ENCODE data around the gene GHRL.

GHRL gene

GRCh38 chr3:10339376-10339955, 46.7 kb upstream of the GHRL start:
- no peak overlapping the region for H3K4me2 ChIP-seq (ENCODE audit: low read length)
- TF ChIP-seq CTCF (IDR thresholded peaks at IDR 0.05; ENCODE audit: low read depth, low read length) (no peak), EZH2phosphoT487 (IDR thresholded peaks at IDR 0.05; ENCODE audit: low read depth) (no peak)
- no peak overlapping the region for H3K9ac ChIP-seq (ENCODE audit: low read length)
- H4K20me1 ChIP-seq (ENCODE audit: insufficient read depth, low read length): no peaks in the 10 kb centered on the region
- H3K4me3 ChIP-seq (ENCODE audit: low read length): no peak overlapping the region
- no peak overlapping the region for H2AFZ ChIP-seq (ENCODE audit: low read depth, low read length)
- no peaks in the 10 kb centered on the region for H3K79me2 ChIP-seq (ENCODE audit: low read length)
- H3K36me3 ChIP-seq (replicated peaks; ENCODE audit: low read depth, low read length): no peaks in the 10 kb centered on the region
- no peaks in the 10 kb centered on the region for H3K4me1 ChIP-seq (ENCODE audit: low read length)
- H3K27me3 ChIP-seq (ENCODE audit: low read depth, low read length): peaks cover 9% of the 10 kb centered on the region; the same call in 1 of the 2 replicates
- H3K9me3 ChIP-seq (ENCODE audit: insufficient read depth, low read length): no peaks in the 10 kb centered on the region
- H3K27ac ChIP-seq (ENCODE audit: low read length): no peak overlapping the region

DNA sequence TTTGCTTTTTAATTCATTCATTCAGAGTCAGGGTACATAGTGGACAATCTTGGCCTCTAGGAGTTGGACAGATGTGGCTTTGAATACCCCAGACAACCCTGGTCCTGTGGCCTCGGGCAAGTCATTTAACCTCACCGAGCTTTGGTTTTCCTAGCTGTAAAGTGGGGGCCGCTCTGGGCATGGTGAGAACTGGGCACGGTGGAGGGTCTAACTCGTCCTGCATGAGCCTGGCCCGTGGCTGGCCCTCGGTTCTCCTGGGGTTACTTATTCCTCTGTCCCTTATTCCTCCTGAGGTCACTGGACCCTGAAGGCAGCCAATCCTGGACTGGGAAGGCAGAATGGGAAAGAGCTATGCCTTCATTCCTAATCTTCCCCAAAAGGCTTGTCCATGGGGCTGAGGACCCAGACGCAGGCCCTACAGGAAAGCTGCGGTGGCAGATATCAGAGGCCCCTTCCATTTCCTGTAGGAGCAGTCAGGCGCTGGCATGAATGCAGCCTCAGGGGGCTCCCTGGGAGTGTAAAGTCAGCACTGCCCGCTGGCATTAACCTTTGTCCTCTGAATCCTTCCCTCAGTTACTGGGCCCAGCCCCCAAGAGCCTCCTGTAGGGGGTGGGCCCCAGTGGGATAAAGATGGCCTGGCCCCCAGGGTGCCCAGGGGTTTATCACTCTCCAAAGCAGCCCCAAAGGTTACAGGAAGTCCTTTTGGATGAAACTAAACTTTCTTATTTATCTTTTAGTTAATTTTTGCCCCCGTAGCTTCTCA, 46.0 kb upstream of the GHRL start:
- Histone ChIP-seq H3K9me3 (ENCODE audit: insufficient read depth, low read length) (no peaks in the 10 kb centered on the region), H3K36me3 (replicated peaks; ENCODE audit: low read depth, low read length) (no peaks in the 10 kb centered on the region), H3K9ac (ENCODE audit: low read length) (no peak overlapping the region), H2AFZ (ENCODE audit: low read depth, low read length) (no peak overlapping the region), H3K4me1 (ENCODE audit: low read length) (no peaks in the 10 kb centered on the region), H4K20me1 (ENCODE audit: insufficient read depth, low read length) (no peaks in the 10 kb centered on the region), H3K27ac (ENCODE audit: low read length) (no peak overlapping the region), H3K79me2 (ENCODE audit: low read length) (no peaks in the 10 kb centered on the region), H3K4me3 (ENCODE audit: low read length) (no peak overlapping the region), H3K4me2 (ENCODE audit: low read length) (no peak overlapping the region), H3K27me3 (ENCODE audit: low read depth, low read length) (peaks cover 9% of the 10 kb centered on the region; the same call in 1 of the 2 replicates)
- no peak for TF ChIP-seq CTCF (IDR thresholded peaks at IDR 0.05; ENCODE audit: low read depth, low read length)
- no peak for TF ChIP-seq EZH2phosphoT487 (IDR thresholded peaks at IDR 0.05; ENCODE audit: low read depth)

- TF ChIP-seq CTCF (IDR thresholded peaks at IDR 0.05; ENCODE audit: low read depth, low read length) (no peak), EZH2phosphoT487 (IDR thresholded peaks at IDR 0.05; ENCODE audit: low read depth) (no peak)
- Histone ChIP-seq H3K79me2 (ENCODE audit: low read length) (no peaks in the 10 kb centered on the region), H3K4me3 (ENCODE audit: low read length) (no peak overlapping the region)
Measured at GRCh38 chr3:10338164-10338470, 45.4 kb upstream of the GHRL start.

DNA sequence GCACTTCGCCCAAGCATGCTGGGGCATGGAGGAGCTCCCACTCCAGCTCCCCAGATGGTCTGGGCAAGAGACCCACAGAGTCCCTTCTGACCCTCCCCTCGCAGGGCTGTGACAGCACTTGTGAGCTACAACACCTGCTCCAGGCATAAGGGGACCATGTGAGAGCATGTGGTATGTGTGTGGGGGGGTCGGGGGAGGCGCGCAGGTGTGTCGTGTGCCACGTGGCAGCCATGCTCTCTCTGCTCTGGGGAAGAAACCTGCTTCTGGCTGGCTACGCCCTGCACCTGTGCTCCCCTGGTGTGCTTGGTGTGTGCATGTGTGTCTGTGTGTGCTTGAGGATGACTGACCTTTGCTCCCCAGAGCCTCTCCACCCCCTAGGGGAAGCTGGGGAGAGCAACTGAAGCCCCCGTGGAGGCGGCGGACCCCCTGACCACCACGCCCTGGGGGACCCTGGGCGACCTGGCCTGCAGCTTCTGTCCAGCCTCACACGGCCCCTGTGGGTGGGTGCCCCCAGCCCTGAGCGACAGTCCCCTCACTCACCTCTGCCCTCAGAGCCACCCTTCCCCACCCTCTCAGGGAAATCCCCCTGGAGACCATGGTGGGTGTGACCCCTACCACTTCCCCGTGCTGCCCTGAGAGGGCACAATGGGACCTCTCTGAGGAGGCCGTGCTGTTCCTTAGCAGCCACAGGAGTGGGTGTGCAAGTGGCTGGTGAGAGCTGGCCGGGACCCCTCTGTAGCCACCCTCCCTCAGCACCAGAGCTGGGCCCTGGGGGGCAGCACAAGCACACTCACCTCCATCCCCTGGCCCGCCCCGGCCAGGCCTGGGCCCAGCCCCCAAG, 44.8 kb upstream of the GHRL start:
- Histone ChIP-seq H3K27ac (ENCODE audit: low read length) (no peak overlapping the region), H3K4me3 (ENCODE audit: low read length) (no peak overlapping the region), H3K27me3 (ENCODE audit: low read depth, low read length) (peaks cover 9% of the 10 kb centered on the region; the same call in 1 of the 2 replicates), H3K9ac (ENCODE audit: low read length) (no peak overlapping the region), H3K79me2 (ENCODE audit: low read length) (no peaks in the 10 kb centered on the region), H2AFZ (ENCODE audit: low read depth, low read length) (no peak overlapping the region), H3K4me1 (ENCODE audit: low read length) (peaks cover 5% of the 10 kb centered on the region; the same call in 1 of the 2 replicates), H3K36me3 (replicated peaks; ENCODE audit: low read depth, low read length) (no peaks in the 10 kb centered on the region), H3K4me2 (ENCODE audit: low read length) (no peak overlapping the region), H3K9me3 (ENCODE audit: insufficient read depth, low read length) (no peaks in the 10 kb centered on the region), H4K20me1 (ENCODE audit: insufficient read depth, low read length) (no peaks in the 10 kb centered on the region)
- no peak for TF ChIP-seq EZH2phosphoT487 (IDR thresholded peaks at IDR 0.05; ENCODE audit: low read depth)

More at GRCh38 chr3:10338164-10338470, 45.4 kb upstream of the GHRL start:
- no peak overlapping the region for H2AFZ ChIP-seq (ENCODE audit: low read depth, low read length)
- H4K20me1 ChIP-seq (ENCODE audit: insufficient read depth, low read length): no peaks in the 10 kb centered on the region
- H3K9ac ChIP-seq (ENCODE audit: low read length): no peak overlapping the region
- H3K27me3 ChIP-seq (ENCODE audit: low read depth, low read length): peaks cover 9% of the 10 kb centered on the region; the same call in 1 of the 2 replicates
- no peak overlapping the region for H3K4me2 ChIP-seq (ENCODE audit: low read length)
- no peaks in the 10 kb centered on the region for H3K36me3 ChIP-seq (replicated peaks; ENCODE audit: low read depth, low read length)
- H3K27ac ChIP-seq (ENCODE audit: low read length): no peak overlapping the region
- no peaks in the 10 kb centered on the region for H3K9me3 ChIP-seq (ENCODE audit: insufficient read depth, low read length)
- H3K4me1 ChIP-seq (ENCODE audit: low read length): peaks cover 2% of the 10 kb centered on the region; the same call in 1 of the 2 replicates
